Measurements from ENCODE around the gene CD37. TPM values are rescaled to one million over a fixed set of nuclear protein-coding genes. Genes with fewer than 3 reads are reported as not detected.
A peak's percentile ranks its signal among the peaks of the same experiment; 100 is the strongest.

Gene CD37
- total RNA-seq, 1 experiment from 2014 or later: not detected

DNA sequence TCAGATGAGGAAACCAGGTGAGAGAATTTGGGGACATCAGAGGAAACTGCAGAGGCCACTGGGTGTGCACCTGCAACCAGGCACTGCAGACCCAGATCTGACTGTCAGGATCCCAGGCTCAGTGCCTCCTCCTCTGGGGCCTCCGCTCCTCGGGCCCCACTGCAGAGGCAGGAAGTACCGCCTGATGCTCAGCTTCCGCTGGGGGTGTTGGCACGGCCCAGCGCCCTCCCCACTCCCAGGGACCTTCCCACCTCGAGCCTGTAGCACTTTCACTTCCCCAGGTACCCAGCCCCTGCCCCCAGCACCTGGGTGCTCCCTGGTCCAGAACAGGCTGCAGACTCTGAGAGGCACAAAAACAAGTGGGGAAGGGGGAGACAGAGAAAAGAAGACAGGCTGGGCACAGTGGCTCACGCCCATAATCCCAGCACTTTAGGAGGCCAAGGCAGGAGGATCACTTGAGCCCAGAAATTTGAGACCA lies 1.4 kb upstream of the CD37 start:
- peaks cover 6% of the 10 kb centered on the region for H3K36me3 Mint-ChIP-seq (ENCODE audit: insufficient read depth, unreplicated experiment)
- H3K9me3 ChIP-seq: no peaks in the 10 kb centered on the region
- no peaks in the 10 kb centered on the region for H3K9me3 Mint-ChIP-seq (ENCODE audit: unreplicated experiment)
- no peak overlapping the region for H3K4me3 ChIP-seq (ENCODE audit: low read depth, low read length)
- H3K27me3 ChIP-seq (replicated peaks; ENCODE audit: control insufficient read depth, insufficient read depth, low read length): no peaks in the 10 kb centered on the region
- peak in 1 of 2 experiments; percentile 12 for DNase-seq
- H3K27ac Mint-ChIP-seq (ENCODE audit: unreplicated experiment): no peak overlapping the region
- no peak overlapping the region for H3K4me3 Mint-ChIP-seq (ENCODE audit: unreplicated experiment)
- peaks cover 6% of the 10 kb centered on the region for H3K4me1 Mint-ChIP-seq (ENCODE audit: low read depth, unreplicated experiment)
- intact Hi-C loops (cut with micrococcal nuclease; ENCODE audit: unreplicated experiment): no loop called here
- H3K27me3 Mint-ChIP-seq (ENCODE audit: insufficient read depth, unreplicated experiment): no peaks in the 10 kb centered on the region
- no peaks in the 10 kb centered on the region for H3K4me1 ChIP-seq
- BruUV-seq (replicated peaks): no TSS peak
- CTCF ChIA-PET: no interaction called here
- POLR2A ChIA-PET: no interaction called here
- TF ChIP-seq, protein P1, sequence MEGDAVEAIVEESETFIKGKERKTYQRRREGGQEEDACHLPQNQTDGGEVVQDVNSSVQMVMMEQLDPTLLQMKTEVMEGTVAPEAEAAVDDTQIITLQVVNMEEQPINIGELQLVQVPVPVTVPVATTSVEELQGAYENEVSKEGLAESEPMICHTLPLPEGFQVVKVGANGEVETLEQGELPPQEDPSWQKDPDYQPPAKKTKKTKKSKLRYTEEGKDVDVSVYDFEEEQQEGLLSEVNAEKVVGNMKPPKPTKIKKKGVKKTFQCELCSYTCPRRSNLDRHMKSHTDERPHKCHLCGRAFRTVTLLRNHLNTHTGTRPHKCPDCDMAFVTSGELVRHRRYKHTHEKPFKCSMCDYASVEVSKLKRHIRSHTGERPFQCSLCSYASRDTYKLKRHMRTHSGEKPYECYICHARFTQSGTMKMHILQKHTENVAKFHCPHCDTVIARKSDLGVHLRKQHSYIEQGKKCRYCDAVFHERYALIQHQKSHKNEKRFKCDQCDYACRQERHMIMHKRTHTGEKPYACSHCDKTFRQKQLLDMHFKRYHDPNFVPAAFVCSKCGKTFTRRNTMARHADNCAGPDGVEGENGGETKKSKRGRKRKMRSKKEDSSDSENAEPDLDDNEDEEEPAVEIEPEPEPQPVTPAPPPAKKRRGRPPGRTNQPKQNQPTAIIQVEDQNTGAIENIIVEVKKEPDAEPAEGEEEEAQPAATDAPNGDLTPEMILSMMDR (IDR thresholded peaks at IDR 0.05; ENCODE audit: insufficient read depth in 1 of 2, low read depth in 1 of 2, low read length in 1 of 2, severe bottlenecking in 1 of 2, unreplicated experiment in 1 of 2): no peak
- H3K36me3 ChIP-seq (ENCODE audit: control insufficient read depth, insufficient read depth, low read length): no peaks in the 10 kb centered on the region

DNA sequence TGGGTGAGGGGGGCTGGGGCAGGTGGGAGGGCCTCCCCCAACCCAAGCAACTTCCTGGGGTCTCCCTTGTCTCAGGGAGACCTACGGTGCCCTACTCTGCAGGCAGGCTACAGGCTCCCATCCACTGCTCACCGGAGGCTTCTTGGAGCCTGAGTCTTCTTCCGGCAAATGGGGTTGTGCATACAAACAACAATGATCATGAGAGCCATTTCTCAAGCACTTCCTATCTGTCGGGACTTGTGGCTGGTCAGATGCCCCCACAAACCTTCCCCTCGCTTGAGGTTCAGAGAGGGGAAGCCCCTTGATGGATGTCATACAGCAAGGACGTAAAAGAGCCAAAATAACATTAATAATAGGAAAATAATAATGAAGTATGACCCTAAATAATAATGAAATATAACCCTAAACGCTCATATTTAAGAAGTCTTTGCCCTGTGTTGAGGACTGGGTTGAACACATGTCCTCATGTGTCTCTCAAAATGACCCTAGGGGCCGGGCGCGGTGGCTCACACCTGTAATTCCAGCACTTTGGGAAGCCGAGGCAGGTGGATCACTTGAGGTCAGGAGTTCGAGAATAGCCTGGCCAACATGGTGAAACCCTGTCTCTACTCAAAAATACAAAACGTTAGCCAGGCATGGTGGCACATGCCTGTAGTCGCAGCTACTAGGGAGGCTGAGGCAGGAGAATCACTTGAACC lies 727 bp downstream of the CD37 start:
- H3K9me3 ChIP-seq: no peaks in the 10 kb centered on the region
- H3K27ac Mint-ChIP-seq (ENCODE audit: unreplicated experiment): no peak overlapping the region
- ChIA-PET CTCF (no interaction called here), POLR2A (no interaction called here)
- DNase-seq: peak in 1 of 2 experiments; percentile 15
- no peaks in the 10 kb centered on the region for H3K9me3 Mint-ChIP-seq (ENCODE audit: unreplicated experiment)
- H3K4me3 ChIP-seq (ENCODE audit: low read depth, low read length): no peak overlapping the region
- no peak overlapping the region for H3K4me3 Mint-ChIP-seq (ENCODE audit: unreplicated experiment)
- H3K4me1 ChIP-seq: peaks cover 10% of the 10 kb centered on the region
- H3K27me3 Mint-ChIP-seq (ENCODE audit: insufficient read depth, unreplicated experiment): no peaks in the 10 kb centered on the region
- H3K4me1 Mint-ChIP-seq (ENCODE audit: low read depth, unreplicated experiment): peaks cover 16% of the 10 kb centered on the region
- peaks cover 9% of the 10 kb centered on the region for H3K36me3 Mint-ChIP-seq (ENCODE audit: insufficient read depth, unreplicated experiment)
- H3K36me3 ChIP-seq (ENCODE audit: control insufficient read depth, insufficient read depth, low read length): no peaks in the 10 kb centered on the region
- intact Hi-C loops (cut with micrococcal nuclease; ENCODE audit: unreplicated experiment): no loop called here
- TF ChIP-seq, protein P1 (IDR thresholded peaks at IDR 0.05; ENCODE audit: insufficient read depth in 1 of 2, low read depth in 1 of 2, low read length in 1 of 2, severe bottlenecking in 1 of 2, unreplicated experiment in 1 of 2): no peak
- no peaks in the 10 kb centered on the region for H3K27me3 ChIP-seq (replicated peaks; ENCODE audit: control insufficient read depth, insufficient read depth, low read length)
- BruUV-seq (replicated peaks): no TSS peak

DNA sequence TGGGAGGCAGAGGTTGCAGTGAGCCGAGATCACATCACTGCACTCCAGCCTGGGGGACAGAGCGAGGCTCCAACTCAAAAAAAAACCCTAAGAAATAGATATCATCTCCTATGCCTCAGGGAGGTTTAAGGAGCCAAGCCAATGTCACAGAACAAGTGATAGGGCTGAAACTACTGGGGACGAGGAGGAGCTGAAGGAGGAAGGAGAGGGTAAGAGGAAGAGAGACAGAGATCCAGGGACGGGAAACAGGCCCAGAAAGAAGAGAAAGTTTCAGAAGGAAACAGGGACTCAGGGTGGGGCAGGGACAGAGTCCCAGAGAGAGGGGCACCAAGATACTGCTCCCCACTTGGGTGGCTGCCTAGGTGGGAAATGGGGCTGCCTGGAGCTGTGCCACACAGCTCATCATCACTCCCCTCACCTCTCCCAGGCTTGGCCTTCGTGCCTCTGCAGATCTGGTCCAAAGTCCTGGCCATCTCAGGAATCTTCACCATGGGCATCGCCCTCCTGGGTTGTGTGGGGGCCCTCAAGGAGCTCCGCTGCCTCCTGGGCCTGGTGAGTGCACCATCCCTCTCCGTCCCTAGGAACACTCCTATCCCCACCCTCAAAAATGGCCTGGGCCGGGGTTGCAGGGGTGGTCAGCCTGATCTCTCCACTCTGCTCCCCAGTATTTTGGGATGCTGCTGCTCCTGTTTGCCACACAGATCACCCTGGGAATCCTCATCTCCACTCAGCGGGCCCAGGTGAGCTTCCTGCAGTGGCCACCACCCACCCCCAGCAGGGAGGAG lies 1.5 kb downstream of the CD37 start:
- intact Hi-C loops (cut with micrococcal nuclease; ENCODE audit: unreplicated experiment): no loop called here
- peaks cover 16% of the 10 kb centered on the region for H3K4me1 Mint-ChIP-seq (ENCODE audit: low read depth, unreplicated experiment)
- Histone ChIP-seq H3K9me3 (no peaks in the 10 kb centered on the region), H3K4me3 (ENCODE audit: low read depth, low read length) (no peak overlapping the region), H3K27me3 (replicated peaks; ENCODE audit: control insufficient read depth, insufficient read depth, low read length) (no peaks in the 10 kb centered on the region), H3K36me3 (ENCODE audit: control insufficient read depth, insufficient read depth, low read length) (no peaks in the 10 kb centered on the region), H3K4me1 (peaks cover 10% of the 10 kb centered on the region)
- TF ChIP-seq, protein P1 (IDR thresholded peaks at IDR 0.05; ENCODE audit: insufficient read depth in 1 of 2, low read depth in 1 of 2, low read length in 1 of 2, severe bottlenecking in 1 of 2, unreplicated experiment in 1 of 2): no peak
- H3K27me3 Mint-ChIP-seq (ENCODE audit: insufficient read depth, unreplicated experiment): no peaks in the 10 kb centered on the region
- no peak overlapping the region for H3K27ac Mint-ChIP-seq (ENCODE audit: unreplicated experiment)
- BruUV-seq (replicated peaks): no TSS peak
- ChIA-PET CTCF (no interaction called here), POLR2A (no interaction called here)
- H3K36me3 Mint-ChIP-seq (ENCODE audit: insufficient read depth, unreplicated experiment): peaks cover 9% of the 10 kb centered on the region
- DNase-seq: peak in 1 of 2 experiments; percentile 21
- H3K4me3 Mint-ChIP-seq (ENCODE audit: unreplicated experiment): no peak overlapping the region
- H3K9me3 Mint-ChIP-seq (ENCODE audit: unreplicated experiment): no peaks in the 10 kb centered on the region
